ENCODE results near the gene ALG12.

DNA sequence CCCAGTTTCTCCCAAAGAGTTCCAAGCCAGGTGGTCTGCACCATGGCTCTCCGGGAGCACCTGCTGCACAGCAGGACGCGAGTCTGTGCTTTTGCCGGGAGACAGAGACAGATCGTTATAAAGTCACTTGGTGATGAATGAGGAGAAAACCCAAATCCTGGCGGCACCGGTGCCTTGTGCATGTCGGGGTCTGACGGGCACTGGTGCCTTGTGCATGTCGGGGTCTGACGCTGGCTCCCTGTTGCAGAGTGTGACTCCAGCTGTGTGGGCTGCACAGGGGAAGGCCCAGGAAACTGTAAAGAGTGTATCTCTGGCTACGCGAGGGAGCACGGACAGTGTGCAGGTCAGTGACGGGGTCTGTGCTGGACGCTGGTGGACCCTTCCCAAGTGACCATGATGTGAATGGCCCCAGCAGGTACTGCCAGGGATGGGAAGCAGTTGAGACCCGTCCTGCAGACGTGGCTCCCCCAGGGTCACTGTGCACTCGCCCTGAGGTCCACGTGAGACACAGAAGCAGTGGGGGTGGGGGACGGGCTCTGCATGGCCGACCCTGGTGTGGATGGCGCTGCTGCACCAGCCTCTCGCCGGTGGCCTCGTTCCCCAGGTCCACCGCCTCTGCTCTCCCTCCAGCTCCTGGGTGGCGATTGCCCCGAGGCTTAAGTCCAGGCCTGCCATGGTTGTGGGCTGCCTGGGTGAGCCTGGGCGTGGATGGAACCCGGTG, 6.0 kb upstream of the ALG12 start:
- TF ChIP-seq YY1 (IDR thresholded peaks at IDR 0.05; ENCODE audit: low read depth) (no peak), CEBPB (IDR thresholded peaks at IDR 0.05) (no peak)
- TF ChIP-seq, protein P1, sequence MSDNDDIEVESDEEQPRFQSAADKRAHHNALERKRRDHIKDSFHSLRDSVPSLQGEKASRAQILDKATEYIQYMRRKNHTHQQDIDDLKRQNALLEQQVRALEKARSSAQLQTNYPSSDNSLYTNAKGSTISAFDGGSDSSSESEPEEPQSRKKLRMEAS (IDR thresholded peaks at IDR 0.05), result no peak

All from Ishikawa (cell line).